ENCODE results near the gene TSACC.

- no peak for TF ChIP-seq CTCF (IDR thresholded peaks at IDR 0.05)
- TF ChIP-seq POLR2A (IDR thresholded peaks at IDR 0.05): no peak
These were observed 48.0 kb downstream of the TSACC start for GRCh38 chr1:156386134-156386901.

All from thyroid gland (tissue), 4 donors.